Coronary artery (tissue), 2 donors: ENCODE results near the gene PPP4C.

ENCODE experiments used
- DNase-seq: peaks from one replicate; pipeline ENCODE4 v3.0.0-alpha.2; 2017; ENCODE audit warnings: low spot score
- H3K27ac ChIP-seq, 2 donors: fragments of 200-600 bp; sonication (generic); one replicate each; pipeline ENCODE4 v1.5.1; 2016 to 2019
- H3K4me3 ChIP-seq: fragments of 200-600 bp; sonication (generic); 2 replicates; pipeline ENCODE4 v1.5.1; 2016; ENCODE audit warnings: mild to moderate bottlenecking, moderate library complexity
- TF ChIP-seq, protein P1 (sequence below): fragments of 200-600 bp; sonication (generic); IDR thresholded peaks from one replicate; pipeline ENCODE4 v1.5.1; 2019; ENCODE audit warnings: antibody characterized with exemption

The PPP4C gene

GRCh38 chr16:30087181-30087898 lies 11.5 kb downstream of the PPP4C start:
- TF ChIP-seq, protein P1, sequence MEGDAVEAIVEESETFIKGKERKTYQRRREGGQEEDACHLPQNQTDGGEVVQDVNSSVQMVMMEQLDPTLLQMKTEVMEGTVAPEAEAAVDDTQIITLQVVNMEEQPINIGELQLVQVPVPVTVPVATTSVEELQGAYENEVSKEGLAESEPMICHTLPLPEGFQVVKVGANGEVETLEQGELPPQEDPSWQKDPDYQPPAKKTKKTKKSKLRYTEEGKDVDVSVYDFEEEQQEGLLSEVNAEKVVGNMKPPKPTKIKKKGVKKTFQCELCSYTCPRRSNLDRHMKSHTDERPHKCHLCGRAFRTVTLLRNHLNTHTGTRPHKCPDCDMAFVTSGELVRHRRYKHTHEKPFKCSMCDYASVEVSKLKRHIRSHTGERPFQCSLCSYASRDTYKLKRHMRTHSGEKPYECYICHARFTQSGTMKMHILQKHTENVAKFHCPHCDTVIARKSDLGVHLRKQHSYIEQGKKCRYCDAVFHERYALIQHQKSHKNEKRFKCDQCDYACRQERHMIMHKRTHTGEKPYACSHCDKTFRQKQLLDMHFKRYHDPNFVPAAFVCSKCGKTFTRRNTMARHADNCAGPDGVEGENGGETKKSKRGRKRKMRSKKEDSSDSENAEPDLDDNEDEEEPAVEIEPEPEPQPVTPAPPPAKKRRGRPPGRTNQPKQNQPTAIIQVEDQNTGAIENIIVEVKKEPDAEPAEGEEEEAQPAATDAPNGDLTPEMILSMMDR, result no peak
- Histone ChIP-seq H3K4me3 (no peak overlapping the region), H3K27ac (no peak overlapping the region)
- DNase-seq, result no peak

GRCh38 chr16:30088237-30088831 lies 12.5 kb downstream of the PPP4C start:
- TF ChIP-seq, protein P1, result no peak
- Histone ChIP-seq H3K4me3 (no peak overlapping the region), H3K27ac (no peak overlapping the region)
- DNase-seq, result no peak

DNA sequence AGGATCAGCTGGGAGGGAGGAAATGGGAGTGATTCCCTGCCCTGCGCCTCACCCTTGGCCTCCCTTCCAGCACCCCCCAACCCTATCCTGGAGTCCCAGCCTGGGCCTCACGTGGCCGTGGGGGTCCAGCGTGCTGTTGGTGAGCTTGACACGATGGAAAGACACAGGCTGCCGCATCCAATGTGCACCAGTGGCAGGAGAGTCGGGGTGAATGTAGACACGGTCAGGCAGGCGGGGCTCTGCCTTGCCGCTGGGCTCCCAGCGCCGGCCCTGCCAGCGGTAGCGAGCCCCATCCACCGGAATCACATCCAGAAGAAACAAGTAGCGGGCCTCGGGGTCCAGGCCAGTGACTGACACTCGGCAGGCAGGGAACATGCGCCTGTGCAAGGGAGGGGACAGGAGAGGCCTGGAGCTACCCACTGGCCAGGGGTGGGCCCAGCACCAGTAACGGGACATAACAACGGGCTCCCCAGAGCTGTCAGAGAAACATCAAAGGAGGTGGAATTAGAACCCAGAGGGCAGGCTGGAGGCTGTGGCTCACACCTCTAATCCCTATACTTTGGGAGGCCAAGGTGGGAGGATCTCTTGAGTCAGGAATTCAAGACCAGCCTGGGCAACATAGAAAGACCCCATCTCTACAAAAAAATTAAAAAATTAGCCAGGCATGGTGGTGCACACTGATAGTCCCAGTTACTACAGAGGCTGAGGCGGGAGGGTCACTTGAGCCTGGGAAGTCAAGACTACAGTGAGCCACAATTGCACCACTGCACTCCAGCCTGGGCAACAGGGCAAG lies 13.2 kb downstream of the PPP4C start:
- Histone ChIP-seq H3K4me3 (no peak overlapping the region), H3K27ac (no peak overlapping the region)
- DNase-seq, result no peak
- TF ChIP-seq, protein P1, result no peak

DNA sequence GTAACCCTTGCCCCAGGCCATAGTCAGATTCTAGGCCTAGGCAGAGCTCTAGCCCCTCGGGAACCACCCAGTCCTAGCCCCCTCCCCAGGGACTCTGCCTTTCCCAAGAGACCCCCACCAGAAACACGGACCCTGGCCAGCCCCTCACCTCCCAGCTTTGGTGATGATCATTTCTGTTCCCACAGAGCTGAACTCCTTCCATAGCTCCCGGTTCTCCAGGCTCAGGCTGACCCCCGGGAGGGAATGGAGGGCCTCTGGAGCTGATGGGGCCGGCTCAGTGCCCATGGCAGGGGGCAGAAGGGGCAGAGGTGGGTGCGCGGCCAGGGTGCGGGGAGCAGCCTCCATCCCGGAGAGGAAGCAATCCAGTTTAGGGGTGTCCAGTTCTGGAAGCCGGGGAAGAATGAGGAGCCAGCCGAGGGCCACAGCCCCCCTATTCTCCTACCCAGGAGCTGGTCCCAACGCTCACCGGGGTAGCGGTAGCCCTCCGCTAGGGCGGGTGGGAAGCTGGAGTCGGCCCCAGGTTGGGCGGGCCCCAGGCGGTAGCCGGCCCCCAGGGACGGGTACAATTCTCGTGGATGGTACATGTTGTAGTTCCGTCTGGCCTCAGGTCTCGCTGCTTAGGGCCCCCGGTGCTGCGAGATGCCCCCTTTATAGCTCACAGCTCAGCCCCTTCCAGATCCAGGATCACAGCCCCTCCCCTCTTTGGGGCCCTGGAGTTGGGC lies 15.0 kb downstream of the PPP4C start:
- Histone ChIP-seq H3K27ac (peak overlapping the region; percentile 36 to 91), H3K4me3 (peak overlapping the region; percentile 72)
- no peak for DNase-seq
- TF ChIP-seq, protein P1, result no peak

DNA sequence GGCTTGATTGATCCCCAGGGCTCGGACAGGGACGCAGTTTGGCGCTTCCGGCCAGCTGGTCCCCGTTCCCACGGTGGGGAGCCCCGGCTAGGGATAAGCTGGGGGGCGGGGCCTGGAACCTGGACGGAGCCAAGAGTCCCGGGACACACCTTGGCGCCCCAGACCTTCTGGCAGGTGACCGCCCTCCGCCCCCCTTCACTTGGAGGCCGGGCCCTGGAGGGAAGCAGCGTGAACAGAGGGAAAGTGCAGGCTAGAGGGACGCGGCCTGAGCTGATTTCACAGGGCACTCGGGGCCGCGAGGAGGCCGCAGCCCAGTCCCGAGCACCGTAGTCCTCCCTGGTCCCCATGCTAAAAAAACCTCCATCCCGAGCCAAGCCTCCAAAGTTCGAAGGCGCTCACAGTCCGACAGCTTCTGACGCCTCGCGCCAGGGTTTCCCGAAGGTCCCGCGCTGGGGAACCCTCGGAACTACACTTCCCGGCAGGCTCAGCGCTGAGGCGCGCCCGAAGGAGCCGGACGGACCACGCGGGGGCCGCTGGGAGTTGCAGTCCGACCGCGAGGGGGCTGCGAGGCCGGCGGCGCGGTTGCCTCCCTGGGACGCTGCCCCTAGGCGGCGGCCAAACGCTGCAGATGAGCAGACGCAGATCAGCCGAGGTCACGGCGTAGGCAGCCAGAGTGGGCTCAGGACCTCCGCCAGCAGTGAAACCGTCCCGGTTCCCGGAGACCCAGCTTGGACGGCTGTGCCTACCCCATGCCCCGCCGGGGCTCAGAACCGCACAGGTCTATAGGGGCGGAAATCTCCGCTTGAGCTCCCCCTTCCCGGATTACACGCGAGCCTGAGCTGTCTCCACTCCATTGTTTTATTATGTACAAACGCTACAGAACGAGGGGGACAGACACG lies 15.9 kb downstream of the PPP4C start, which contains the start of gene TBX6:
TBX6 (minus strand) TSS at position 451 of the 899 bp plus-strand sequence. CDS start 731 bp downstream, outside the sequence.
- Histone ChIP-seq H3K4me3 (peak within 1 kb of the TSS; percentile 72), H3K27ac (peak within 1 kb of the TSS; percentile 36 to 91)
- DNase-seq, result peak; percentile 95
- TF ChIP-seq, protein P1, result peak; percentile 60
